Measurements from ENCODE around the gene ZNF790. TPM values are rescaled to one million over a fixed set of nuclear protein-coding genes. Genes with fewer than 3 reads are reported as not detected.
"Not testable (repeated sequence)": the region's sequence is repeated elsewhere in the genome, so short reads cannot be mapped to it uniquely, and the experiment has no call there.

The ZNF790 gene
- total RNA-seq, 1 donor from 2014 or later, result 17.0 TPM

- no peak for DNase-seq (ENCODE audit: low spot score in 2 of 2)
- peaks cover 99 to 100% of the 10 kb centered on the region in 2 donors for H3K9me3 ChIP-seq
- no peak for TF ChIP-seq CTCF (IDR thresholded peaks at IDR 0.05)
- H3K4me1 ChIP-seq, result no peaks in the 10 kb centered on the region
- H3K27me3 ChIP-seq, result no peaks in the 10 kb centered on the region
- H3K36me3 ChIP-seq, result peaks cover 88 to 95% of the 10 kb centered on the region in 2 donors
- H3K27ac ChIP-seq, result no peak overlapping the region
- intact Hi-C loops (cut with DNase I), result no loop called here
- no peak overlapping the region for H3K4me3 ChIP-seq
Observed at GRCh38 chr19:36821758-36822157, 16.4 kb downstream of the ZNF790 start.

GRCh38 chr19:36819130-36819630, 19.0 kb downstream of the ZNF790 start:
- Histone ChIP-seq H3K9me3 (peaks cover 99 to 100% of the 10 kb centered on the region in 2 donors), H3K27ac (no peak overlapping the region), H3K4me1 (no peaks in the 10 kb centered on the region), H3K36me3 (peaks cover 80 to 97% of the 10 kb centered on the region in 2 donors), H3K4me3 (peak overlapping the region in 1 of 2 donors; percentile 27), H3K27me3 (no peaks in the 10 kb centered on the region)
- intact Hi-C loops (cut with DNase I), result no loop called here
- no peak for TF ChIP-seq CTCF (IDR thresholded peaks at IDR 0.05)
- DNase-seq (ENCODE audit: low spot score in 2 of 2), result no peak

- TF ChIP-seq CTCF (IDR thresholded peaks at IDR 0.05), result no peak
- no peak for DNase-seq (ENCODE audit: low spot score in 2 of 2)
- no peaks in the 10 kb centered on the region for H3K4me1 ChIP-seq
- H3K4me3 ChIP-seq, result no peak overlapping the region
- intact Hi-C loops (cut with DNase I), result no loop called here
- H3K9me3 ChIP-seq, result peaks cover 75 to 98% of the 10 kb centered on the region in 2 donors
- H3K27ac ChIP-seq, result no peak overlapping the region
- H3K27me3 ChIP-seq, result no peaks in the 10 kb centered on the region
- peaks cover 38 to 70% of the 10 kb centered on the region in 2 donors for H3K36me3 ChIP-seq
Observed at GRCh38 chr19:36807029-36807428, 31.2 kb downstream of the ZNF790 start.

GRCh38 chr19:36805364-36805763, 32.8 kb downstream of the ZNF790 start:
- Histone ChIP-seq H3K9me3 (peaks cover 69 to 98% of the 10 kb centered on the region in 2 donors), H3K36me3 (peaks cover 49 to 77% of the 10 kb centered on the region in 2 donors), H3K4me1 (no peaks in the 10 kb centered on the region), H3K27ac (no peak overlapping the region), H3K4me3 (no peak overlapping the region), H3K27me3 (no peaks in the 10 kb centered on the region)
- no peak for DNase-seq (ENCODE audit: low spot score in 2 of 2)
- intact Hi-C loops (cut with DNase I), result no loop called here
- no peak for TF ChIP-seq CTCF (IDR thresholded peaks at IDR 0.05)

- peaks cover 23 to 33% of the 10 kb centered on the region in 2 donors for H3K36me3 ChIP-seq
- H3K27ac ChIP-seq, result peak overlapping the region; percentile 64 to 65
- H3K4me1 ChIP-seq, result peaks cover 0 to 3% of the 10 kb centered on the region in 2 donors
- no peak for TF ChIP-seq CTCF (IDR thresholded peaks at IDR 0.05)
- H3K9me3 ChIP-seq, result peaks cover 21 to 68% of the 10 kb centered on the region in 2 donors
- peak overlapping the region; percentile 87 to 88 for H3K4me3 ChIP-seq
- no peak for DNase-seq (ENCODE audit: low spot score in 2 of 2)
- no peaks in the 10 kb centered on the region for H3K27me3 ChIP-seq
- intact Hi-C loops (cut with DNase I), result loop anchor here (1.0 to 5.0 kb wide), 2 partner anchors 24 to 795 kb away; partner anchors contain the start of genes ZNF540 and ZNF571
Observed at GRCh38 chr19:36797786-36798108, 40.4 kb downstream of the ZNF790 start.

GRCh38 chr19:36796714-36796992, 41.5 kb downstream of the ZNF790 start:
- Histone ChIP-seq H3K27me3 (no peaks in the 10 kb centered on the region), H3K4me1 (peaks cover 0 to 3% of the 10 kb centered on the region in 2 donors), H3K4me3 (peak overlapping the region; percentile 87 to 88), H3K36me3 (peaks cover 16 to 23% of the 10 kb centered on the region in 2 donors), H3K27ac (peak overlapping the region in 1 of 2 donors; percentile 68), H3K9me3 (peaks cover 13 to 57% of the 10 kb centered on the region in 2 donors)
- intact Hi-C loops (cut with DNase I), result loop anchor here (5.0 kb wide), 1 partner anchor 796 kb away; the partner anchor contains the start of genes ZNF540 and ZNF571
- no peak for TF ChIP-seq CTCF (IDR thresholded peaks at IDR 0.05)
- no peak for DNase-seq (ENCODE audit: low spot score in 2 of 2)

GRCh38 chr19:36791420-36792141, 46.6 kb downstream of the ZNF790 start:
- intact Hi-C loops (cut with DNase I); DNase-seq (ENCODE audit: low spot score in 2 of 2); H3K36me3 ChIP-seq; H3K27me3 ChIP-seq; H3K27ac ChIP-seq; H3K4me1 ChIP-seq: not testable (repeated sequence)
- Histone ChIP-seq H3K4me3 (peak overlapping the region in 1 of 2 donors; percentile 25), H3K9me3 (peaks cover 0 to 52% of the 10 kb centered on the region in 2 donors)

Measured in ascending aorta (tissue), 2 donors.